Neuronal stem cell (in vitro differentiated cells): ENCODE data around the gene MSL3.

Experiments used
- DNase-seq: peaks from one replicate; pipeline ENCODE4 v3.0.0-alpha.2; 2013; ENCODE audit warnings: low spot score
- H2AFZ ChIP-seq: one replicate; pipeline ENCODE4 v1.6.1; 2013; ENCODE audit warnings: mild to moderate bottlenecking, low read length, inconsistent platforms
- H2AK5ac ChIP-seq: 2 replicates; pipeline ENCODE4 v1.6.1; 2013; ENCODE audit warnings: low read depth, mild to moderate bottlenecking, inconsistent platforms, low read length, moderate library complexity, mixed read lengths
- H2BK120ac ChIP-seq: 2 replicates; pipeline ENCODE4 v1.6.1; 2013; ENCODE audit warnings: low read depth, mild to moderate bottlenecking, inconsistent platforms, low read length, moderate library complexity, mixed read lengths
- H2BK12ac ChIP-seq: one replicate; pipeline ENCODE4 v1.6.1; 2013; ENCODE audit warnings: low read length, inconsistent platforms
- H2BK15ac ChIP-seq: 2 replicates; pipeline ENCODE4 v1.6.1; 2013; ENCODE audit warnings: mild to moderate bottlenecking, low read length, inconsistent platforms, mixed read lengths
- H2BK5ac ChIP-seq: one replicate; pipeline ENCODE4 v1.6.1; 2013; ENCODE audit warnings: inconsistent platforms, mild to moderate bottlenecking, low read length, moderate library complexity
- H3K14ac ChIP-seq: one replicate; pipeline ENCODE4 v1.6.1; 2013; ENCODE audit warnings: low read length, inconsistent platforms
- H3K18ac ChIP-seq: 2 replicates; pipeline ENCODE4 v1.6.1; 2013; ENCODE audit warnings: low read length, inconsistent platforms
- H3K23ac ChIP-seq: 2 replicates; pipeline ENCODE4 v1.6.1; 2013; ENCODE audit warnings: low read depth, mild to moderate bottlenecking, mixed read lengths, low read length, inconsistent platforms; ENCODE audit not compliant: poor library complexity
- H3K27ac ChIP-seq: replicated peaks from 3 replicates; pipeline ENCODE4 v1.5.1; 2013; ENCODE audit warnings: low read length, inconsistent platforms
- H3K27me3 ChIP-seq, 3 experiments: 2 replicates each; pipeline ENCODE4 v1.6.1; 2013; ENCODE audit warnings: low read length in 3 of 3, mild to moderate bottlenecking in 2 of 3, inconsistent platforms in 1 of 3, low read depth in 1 of 3, mixed read lengths in 1 of 3, moderate library complexity in 1 of 3; ENCODE audit not compliant: control insufficient read depth in 3 of 3, insufficient read depth in 3 of 3
- H3K36me3 ChIP-seq, 2 donors: replicated peaks in 1 of 2; 2 replicates each; pipeline ENCODE4 v1.6.1; 2013; ENCODE audit warnings: low read length in 2 of 2; ENCODE audit not compliant: control insufficient read depth in 2 of 2, insufficient read depth in 2 of 2
- H3K4ac ChIP-seq: 2 replicates; pipeline ENCODE4 v1.6.1; 2013; ENCODE audit warnings: inconsistent platforms, mild to moderate bottlenecking, low read length, moderate library complexity
- H3K4me1 ChIP-seq, 2 donors: 1 replicate in 1 of 2; 2 replicates in 1 of 2; pipeline ENCODE4 v1.6.1; 2013; ENCODE audit warnings: low read length in 2 of 2, low read depth in 1 of 2; ENCODE audit not compliant: control insufficient read depth in 2 of 2, insufficient read depth in 1 of 2
- H3K4me2 ChIP-seq: one replicate; pipeline ENCODE4 v1.6.1; 2013; ENCODE audit warnings: mild to moderate bottlenecking, low read length, inconsistent platforms; ENCODE audit not compliant: insufficient read depth, poor library complexity, severe bottlenecking
- H3K4me3 ChIP-seq, 2 donors: 2 replicates each; pipeline ENCODE4 v1.5.1; 2013; ENCODE audit warnings: low read length in 2 of 2, mild to moderate bottlenecking in 2 of 2, inconsistent platforms in 1 of 2, moderate library complexity in 1 of 2
- H3K79me1 ChIP-seq: one replicate; pipeline ENCODE4 v1.6.1; 2013; ENCODE audit warnings: low read depth, mild to moderate bottlenecking, inconsistent platforms, low read length, moderate library complexity
- H3K9ac ChIP-seq: one replicate; pipeline ENCODE4 v1.6.1; 2013; ENCODE audit warnings: mild to moderate bottlenecking, low read depth, low read length, inconsistent platforms; ENCODE audit not compliant: poor library complexity
- H3K9me3 ChIP-seq, 2 donors: replicated peaks in 1 of 2; 2 replicates each; pipeline versions ENCODE3 to v1.6.1; 2013; ENCODE audit warnings: low read length in 2 of 2, mild to moderate bottlenecking in 2 of 2, inconsistent platforms in 1 of 2, low read depth in 1 of 2, mixed read lengths in 1 of 2, moderate library complexity in 1 of 2; ENCODE audit not compliant: control insufficient read depth in 2 of 2, insufficient read depth in 1 of 2
- H4K8ac ChIP-seq: one replicate; pipeline ENCODE4 v1.6.1; 2013; ENCODE audit warnings: low read depth, mild to moderate bottlenecking, inconsistent platforms, low read length, moderate library complexity
- H4K91ac ChIP-seq: one replicate; pipeline ENCODE4 v1.6.1; 2013; ENCODE audit warnings: low read length, low read depth, mild to moderate bottlenecking, inconsistent platforms; ENCODE audit not compliant: poor library complexity
- WGBS, 2 donors: extraction: QIAGEN DNeasy Blood & Tissue Kit; methylation state at CpG; one replicate each; pipeline ENCODE4 v1.1.7; 2013; ENCODE audit warnings: missing lambda C conversion rate in 2 of 2, mixed read lengths in 1 of 2; ENCODE audit not compliant: insufficient read length in 2 of 2, insufficient replicate concordance in 1 of 2; ENCODE audit errors: extremely low coverage in 2 of 2; 5-methylcytosine and 5-hydroxymethylcytosine counted together

Gene MSL3

DNA sequence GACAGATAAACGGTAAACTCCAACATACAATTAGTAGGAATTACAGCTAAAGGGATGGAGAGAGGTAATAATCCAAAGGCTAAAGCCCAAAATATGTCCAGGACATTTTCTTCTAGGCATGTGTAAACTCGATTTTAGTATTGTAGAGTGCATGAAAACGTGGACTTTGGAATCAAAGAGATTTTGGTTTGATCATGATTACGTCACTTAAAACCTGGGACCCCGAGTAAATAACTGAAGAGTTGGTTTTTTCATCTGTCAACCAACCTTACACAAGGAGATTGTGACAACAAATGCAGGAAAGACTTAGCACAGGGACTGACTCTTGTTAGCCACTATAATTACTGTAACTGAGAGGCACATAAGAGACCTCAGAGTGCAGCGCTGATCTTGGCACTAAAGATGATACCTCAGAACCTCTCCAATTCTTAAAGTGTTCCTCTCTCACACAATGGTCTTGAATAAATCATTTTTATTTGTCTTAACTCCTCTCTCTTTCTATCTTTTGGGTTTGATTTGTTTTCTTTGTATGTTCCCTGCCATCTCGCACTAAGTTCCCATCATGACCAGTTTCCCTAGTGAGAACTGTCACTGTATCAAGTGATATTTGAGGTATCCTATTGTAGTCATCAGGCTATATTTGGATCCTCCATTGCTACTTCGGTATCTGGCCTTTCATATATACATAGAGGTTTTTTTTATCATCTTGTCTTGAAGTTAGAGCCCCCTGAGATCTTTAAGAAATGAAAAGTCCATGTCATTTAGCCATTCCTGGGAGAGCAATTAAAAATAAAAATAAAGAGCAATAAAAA lies 32.2 kb upstream of the MSL3 start:
- H4K91ac ChIP-seq = no peak overlapping the region
- H3K4me2 ChIP-seq = no peak overlapping the region
- H3K36me3 ChIP-seq = no peaks in the 10 kb centered on the region
- H3K4me1 ChIP-seq = no peaks in the 10 kb centered on the region
- H3K18ac ChIP-seq = no peak overlapping the region
- H4K8ac ChIP-seq = no peak overlapping the region
- no peak overlapping the region for H2BK120ac ChIP-seq
- H3K14ac ChIP-seq = no peak overlapping the region
- H2BK12ac ChIP-seq = no peak overlapping the region
- H2BK5ac ChIP-seq = no peak overlapping the region
- no peak overlapping the region for H2AFZ ChIP-seq
- H3K9ac ChIP-seq = no peak overlapping the region
- H3K23ac ChIP-seq = no peak overlapping the region
- no peak overlapping the region for H2AK5ac ChIP-seq
- peaks cover 0 to 7% (median 0%) of the 10 kb centered on the region in 3 experiments for H3K27me3 ChIP-seq
- H3K4ac ChIP-seq = no peak overlapping the region
- no peaks in the 10 kb centered on the region for H3K79me1 ChIP-seq
- H3K9me3 ChIP-seq = no peaks in the 10 kb centered on the region
- H3K27ac ChIP-seq = no peak overlapping the region
- no CpG with 5 or more reads among the region's 8 CpGs for WGBS, 2 donors
- DNase-seq = no peak
- H2BK15ac ChIP-seq = no peak overlapping the region
- no peak overlapping the region for H3K4me3 ChIP-seq

DNA sequence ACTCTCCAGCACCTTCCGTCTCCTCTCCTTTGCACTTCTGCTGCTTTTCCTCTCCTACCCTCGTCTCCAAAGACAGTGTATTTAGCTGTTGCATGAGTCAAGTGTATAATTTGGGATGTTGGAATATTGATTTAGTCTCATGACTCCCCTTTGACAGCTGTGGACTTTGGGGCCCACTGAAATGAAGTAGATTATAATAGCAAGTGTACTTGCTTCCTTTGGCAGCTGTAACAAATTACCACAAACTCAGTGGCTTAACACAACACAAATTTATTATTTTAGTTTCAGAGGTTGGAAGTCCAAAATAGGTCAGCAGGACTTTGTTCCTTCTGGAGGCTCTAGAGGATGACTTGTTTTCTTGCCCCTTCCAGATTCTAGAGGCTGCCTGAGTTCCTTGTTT lies 29.5 kb upstream of the MSL3 start:
- DNase-seq = no peak
- H2BK120ac ChIP-seq = no peak overlapping the region

DNA sequence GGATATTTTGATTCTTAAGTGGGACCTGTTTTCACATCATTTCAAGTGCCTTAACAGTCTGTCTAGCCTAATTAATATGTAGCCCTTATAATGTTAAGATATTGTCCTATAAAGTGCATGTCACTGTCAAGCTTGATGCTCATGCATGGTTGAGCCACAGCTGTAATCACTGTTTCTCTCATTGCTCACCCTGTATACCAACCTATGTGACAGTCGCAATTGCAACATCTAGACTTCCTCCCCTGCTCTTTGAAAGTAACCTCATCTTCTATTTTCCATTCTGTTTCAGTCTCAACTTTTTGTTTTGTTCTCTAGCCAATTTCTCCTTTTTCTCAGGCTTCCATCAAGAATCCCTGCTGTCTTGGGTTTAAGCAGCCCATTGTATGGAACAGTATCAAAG lies 24.4 kb upstream of the MSL3 start:
- Histone ChIP-seq H4K91ac (no peak overlapping the region), H3K9me3 (no peaks in the 10 kb centered on the region), H3K27me3 (peaks cover 0 to 20% (median 0%) of the 10 kb centered on the region in 3 experiments), H2BK120ac (no peak overlapping the region), H3K79me1 (no peaks in the 10 kb centered on the region), H2BK12ac (no peak overlapping the region), H4K8ac (no peak overlapping the region), H3K4ac (no peak overlapping the region), H2AK5ac (no peak overlapping the region), H3K23ac (no peak overlapping the region), H3K4me2 (no peak overlapping the region), H2AFZ (no peak overlapping the region), H3K9ac (no peak overlapping the region), H3K18ac (no peak overlapping the region), H3K36me3 (no peaks in the 10 kb centered on the region), H3K4me1 (peaks cover 0 to 4% of the 10 kb centered on the region in 2 donors), H2BK5ac (no peak overlapping the region), H3K14ac (no peak overlapping the region), H2BK15ac (no peak overlapping the region), H3K4me3 (no peak overlapping the region), H3K27ac (no peak overlapping the region)
- DNase-seq = no peak
- WGBS, 2 donors = no CpG with 5 or more reads among the region's 1 CpG

More for the DNA sequence above, 29.5 kb upstream of the MSL3 start:
- no peak overlapping the region for H3K23ac ChIP-seq
- H2BK5ac ChIP-seq = no peak overlapping the region
- no peak overlapping the region for H3K27ac ChIP-seq
- no peak overlapping the region for H2BK12ac ChIP-seq
- H3K4me1 ChIP-seq = peaks cover 0 to 4% of the 10 kb centered on the region in 2 donors
- H3K14ac ChIP-seq = no peak overlapping the region
- no peaks in the 10 kb centered on the region for H3K36me3 ChIP-seq
- H3K4me2 ChIP-seq = no peak overlapping the region
- H4K91ac ChIP-seq = no peak overlapping the region
- H3K4ac ChIP-seq = no peak overlapping the region
- peaks cover 0 to 11% (median 0%) of the 10 kb centered on the region in 3 experiments for H3K27me3 ChIP-seq
- H3K18ac ChIP-seq = no peak overlapping the region
- no peaks in the 10 kb centered on the region for H3K9me3 ChIP-seq
- H3K9ac ChIP-seq = no peak overlapping the region
- no peak overlapping the region for H2AK5ac ChIP-seq
- WGBS, 2 donors = no CpG with 5 or more reads among the region's 2 CpGs
- H3K79me1 ChIP-seq = no peaks in the 10 kb centered on the region
- H4K8ac ChIP-seq = no peak overlapping the region
- H2BK15ac ChIP-seq = no peak overlapping the region
- H3K4me3 ChIP-seq = no peak overlapping the region
- no peak overlapping the region for H2AFZ ChIP-seq

DNA sequence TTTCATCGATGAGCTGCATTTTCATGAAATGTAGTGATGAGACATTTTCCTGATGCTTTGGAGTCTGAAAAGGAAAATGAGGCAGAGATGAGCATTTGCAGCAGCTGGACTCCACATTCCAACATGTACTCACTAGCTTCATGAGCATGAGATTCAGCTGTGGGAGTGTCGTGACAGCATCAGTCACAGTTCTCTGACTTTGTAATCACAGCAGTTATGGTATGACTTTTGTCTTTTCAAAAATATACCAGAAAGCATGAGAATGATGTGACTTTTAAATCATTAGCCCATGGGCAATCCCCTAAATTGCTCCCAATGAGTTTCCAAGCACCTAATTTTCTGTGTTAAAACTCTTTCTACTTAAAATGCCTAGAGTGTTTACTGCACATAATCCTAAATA lies 18.3 kb upstream of the MSL3 start:
- Histone ChIP-seq H3K18ac (no peak overlapping the region), H3K36me3 (no peaks in the 10 kb centered on the region), H2AFZ (no peak overlapping the region), H4K91ac (no peak overlapping the region), H3K27ac (no peak overlapping the region), H2AK5ac (no peak overlapping the region), H2BK5ac (no peak overlapping the region), H3K9ac (no peak overlapping the region), H3K79me1 (no peaks in the 10 kb centered on the region), H3K14ac (no peak overlapping the region), H4K8ac (no peak overlapping the region), H3K4me2 (no peak overlapping the region), H3K4ac (no peak overlapping the region), H3K27me3 (peaks cover 0 to 10% (median 0%) of the 10 kb centered on the region in 3 experiments), H3K4me1 (no peaks in the 10 kb centered on the region), H2BK15ac (no peak overlapping the region), H2BK120ac (no peak overlapping the region), H3K9me3 (no peaks in the 10 kb centered on the region), H3K4me3 (no peak overlapping the region), H2BK12ac (no peak overlapping the region), H3K23ac (no peak overlapping the region)
- WGBS, 2 donors = no CpG with 5 or more reads among the region's 2 CpGs
- DNase-seq = no peak
